Smooth muscle cell (in vitro differentiated cells): ENCODE measurements around the gene RBM38. TPM values are rescaled to one million over a fixed set of nuclear protein-coding genes. Genes with fewer than 3 reads are reported as not detected.

Experiments used
- DNase-seq: peaks from one replicate; lab custom pipeline; 2025; ENCODE audit not compliant: unreplicated experiment; lab: John Stamatoyannopoulos, UW
- H2AFZ ChIP-seq: fragments of 200-600 bp; sonication (generic); 2 replicates; pipeline ENCODE4 v1.6.0; 2016; ENCODE audit warnings: antibody characterized with exemption, low read depth, mild to moderate bottlenecking
- H3F3A ChIP-seq: fragments of 200-600 bp; sonication (generic); 2 replicates; pipeline ENCODE4 v1.6.0; 2017; ENCODE audit warnings: antibody characterized with exemption, low read depth
- H3K27ac ChIP-seq: fragments of 200-600 bp; sonication (generic); 2 replicates; pipeline ENCODE4 v1.5.1; 2016; ENCODE audit warnings: low read depth, mild to moderate bottlenecking
- H3K27me3 ChIP-seq: fragments of 200-600 bp; sonication (generic); 2 replicates; pipeline ENCODE4 v1.6.1; 2016; ENCODE audit warnings: low read depth, mild to moderate bottlenecking
- H3K36me3 ChIP-seq: fragments of 200-600 bp; sonication (generic); 2 replicates; pipeline ENCODE4 v1.5.1; 2016; ENCODE audit warnings: low read depth
- H3K4me1 ChIP-seq: fragments of 200-600 bp; sonication (generic); 2 replicates; pipeline ENCODE4 v1.5.1; 2016; ENCODE audit warnings: low read depth
- H3K4me2 ChIP-seq: fragments of 200-600 bp; sonication (generic); 2 replicates; pipeline ENCODE4 v1.6.0; 2016; ENCODE audit warnings: mild to moderate bottlenecking
- H3K4me3 ChIP-seq: fragments of 200-600 bp; sonication (generic); 2 replicates; pipeline ENCODE4 v1.5.1; 2016; ENCODE audit warnings: mild to moderate bottlenecking
- H3K79me2 ChIP-seq: fragments of 200-600 bp; sonication (generic); 2 replicates; pipeline ENCODE4 v1.6.0; 2016; ENCODE audit warnings: low read depth, mild to moderate bottlenecking
- H3K9ac ChIP-seq: fragments of 200-600 bp; sonication (generic); 2 replicates; pipeline ENCODE4 v1.6.0; 2016; ENCODE audit warnings: low read depth
- H3K9me3 ChIP-seq: fragments of 200-600 bp; sonication (generic); replicated peaks from 2 replicates; pipeline ENCODE4 v1.5.1; 2016; ENCODE audit warnings: low read depth
- H4K20me1 ChIP-seq: fragments of 200-600 bp; sonication (generic); 2 replicates; pipeline ENCODE4 v1.6.0; 2016; ENCODE audit warnings: low read depth
- WGBS: methylation state at CpG from one replicate; pipeline ENCODE4 v1.1.7; 2016; ENCODE audit warnings: low lambda C conversion rate; 5-methylcytosine and 5-hydroxymethylcytosine counted together
- polyA plus RNA-seq: library from polyadenylated mRNA; unstranded; fragments of >200 nt; fragmentation: Nextera tagmentation; extraction: Ambion mirVana; gene quantifications from 2 replicates; pipeline ENCODE4 v1.2.1, GENCODE V29; 2016
- total RNA-seq: library from RNA; depleted of rRNA; stranded (reverse); fragments of >200 nt; gene quantifications from 2 replicates; pipeline ENCODE4 v1.2.3, GENCODE V29; 2014
- TF ChIP-seq, protein P1 (sequence below): fragments of 200-600 bp; sonication (generic); IDR thresholded peaks from 2 replicates; pipeline ENCODE4 v1.5.1; 2017; ENCODE audit warnings: borderline replicate concordance, mild to moderate bottlenecking, antibody characterized with exemption; ENCODE audit not compliant: insufficient read depth, poor library complexity, severe bottlenecking

RBM38 gene
- total and polyA plus RNA-seq, 2 experiments from 2014 or later: 12.0 to 12.7 TPM

DNA sequence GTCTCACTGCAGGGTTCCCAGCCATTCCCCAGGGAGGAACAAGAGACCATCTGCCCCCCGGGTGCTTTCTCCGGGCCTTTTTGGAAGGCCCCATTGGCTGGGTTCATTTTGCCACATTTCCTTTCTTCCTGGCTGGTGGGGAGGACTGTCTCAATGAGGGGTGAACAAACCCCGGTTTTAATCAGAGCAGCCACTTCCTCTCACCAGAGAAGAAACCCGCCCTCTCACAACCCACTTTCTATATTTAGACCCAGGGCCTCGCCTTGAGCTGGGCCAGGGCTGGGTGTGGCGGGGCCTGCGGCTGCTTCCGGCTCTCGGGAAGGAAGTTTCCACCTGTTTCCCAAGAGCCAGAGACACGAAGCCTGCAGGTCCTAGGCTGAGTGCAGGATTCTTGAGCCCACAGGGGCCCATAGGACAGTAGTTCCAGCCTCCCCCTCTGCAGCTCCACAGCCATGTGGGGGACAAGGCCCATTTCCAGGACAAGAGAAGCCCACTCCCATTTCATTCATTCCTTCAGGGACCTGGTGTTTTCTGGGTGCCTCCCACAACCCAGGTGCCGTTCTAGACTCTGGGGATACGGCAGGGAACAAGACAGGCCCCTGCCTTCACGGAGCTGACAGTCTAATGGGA is 41.8 kb downstream of the RBM38 start:
- H3K27me3 ChIP-seq: no peaks in the 10 kb centered on the region
- H3F3A ChIP-seq: no peaks in the 10 kb centered on the region
- TF ChIP-seq, protein P1, sequence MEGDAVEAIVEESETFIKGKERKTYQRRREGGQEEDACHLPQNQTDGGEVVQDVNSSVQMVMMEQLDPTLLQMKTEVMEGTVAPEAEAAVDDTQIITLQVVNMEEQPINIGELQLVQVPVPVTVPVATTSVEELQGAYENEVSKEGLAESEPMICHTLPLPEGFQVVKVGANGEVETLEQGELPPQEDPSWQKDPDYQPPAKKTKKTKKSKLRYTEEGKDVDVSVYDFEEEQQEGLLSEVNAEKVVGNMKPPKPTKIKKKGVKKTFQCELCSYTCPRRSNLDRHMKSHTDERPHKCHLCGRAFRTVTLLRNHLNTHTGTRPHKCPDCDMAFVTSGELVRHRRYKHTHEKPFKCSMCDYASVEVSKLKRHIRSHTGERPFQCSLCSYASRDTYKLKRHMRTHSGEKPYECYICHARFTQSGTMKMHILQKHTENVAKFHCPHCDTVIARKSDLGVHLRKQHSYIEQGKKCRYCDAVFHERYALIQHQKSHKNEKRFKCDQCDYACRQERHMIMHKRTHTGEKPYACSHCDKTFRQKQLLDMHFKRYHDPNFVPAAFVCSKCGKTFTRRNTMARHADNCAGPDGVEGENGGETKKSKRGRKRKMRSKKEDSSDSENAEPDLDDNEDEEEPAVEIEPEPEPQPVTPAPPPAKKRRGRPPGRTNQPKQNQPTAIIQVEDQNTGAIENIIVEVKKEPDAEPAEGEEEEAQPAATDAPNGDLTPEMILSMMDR: no peak
- DNase-seq: no peak
- no peak overlapping the region for H3K4me3 ChIP-seq
- no peak overlapping the region for H3K9ac ChIP-seq
- H3K79me2 ChIP-seq: no peaks in the 10 kb centered on the region
- no peaks in the 10 kb centered on the region for H3K36me3 ChIP-seq
- H3K27ac ChIP-seq: no peak overlapping the region
- no peaks in the 10 kb centered on the region for H3K4me1 ChIP-seq
- no peaks in the 10 kb centered on the region for H3K9me3 ChIP-seq
- no peak overlapping the region for H3K4me2 ChIP-seq
- H2AFZ ChIP-seq: no peak overlapping the region
- 75% methylated on average over 13 of the region's 13 CpGs for WGBS
- no peaks in the 10 kb centered on the region for H4K20me1 ChIP-seq

DNA sequence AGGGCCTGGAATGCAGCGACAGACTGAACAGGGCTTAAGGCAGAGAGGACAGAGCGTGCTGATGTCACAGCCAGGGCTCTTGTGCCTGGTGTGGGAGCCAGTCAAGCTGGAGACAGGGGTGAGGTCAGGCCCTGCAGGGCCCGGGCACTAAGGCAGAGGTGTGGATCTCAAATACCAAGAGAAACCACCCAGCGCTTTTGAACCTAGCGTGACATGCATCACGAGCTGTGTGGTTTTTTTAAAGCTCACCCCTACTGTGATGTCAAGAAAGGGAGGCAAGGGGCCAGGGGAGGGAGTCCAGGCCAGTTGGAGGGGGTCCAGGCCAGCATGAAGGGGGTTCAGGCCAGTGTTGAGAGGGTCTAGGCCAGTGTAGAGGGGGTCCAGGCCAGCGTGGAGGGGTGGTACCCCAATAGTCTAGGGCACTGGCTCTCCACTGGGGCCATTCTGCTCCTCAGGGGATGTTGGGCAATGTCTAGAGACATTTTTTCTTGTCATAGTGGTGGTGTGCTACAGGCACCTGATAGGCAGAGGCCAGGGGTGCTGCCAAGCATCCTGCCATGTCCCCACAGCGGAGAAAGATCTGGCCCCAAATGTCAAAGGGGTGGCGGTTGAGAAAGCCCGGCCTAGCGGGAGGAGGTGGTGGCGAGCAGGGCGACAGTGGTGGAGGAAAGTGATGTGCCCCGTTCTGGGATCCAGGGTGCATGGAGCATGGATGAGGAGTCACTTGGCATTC is 42.6 kb downstream of the RBM38 start:
- no peak for DNase-seq
- H3K4me3 ChIP-seq: no peak overlapping the region
- no peak overlapping the region for H3K4me2 ChIP-seq
- H3K79me2 ChIP-seq: no peaks in the 10 kb centered on the region
- no peaks in the 10 kb centered on the region for H3F3A ChIP-seq
- no peaks in the 10 kb centered on the region for H3K4me1 ChIP-seq
- H3K9me3 ChIP-seq: no peaks in the 10 kb centered on the region
- WGBS: 76% methylated on average over 14 of the region's 14 CpGs
- TF ChIP-seq, protein P1: no peak
- no peak overlapping the region for H3K9ac ChIP-seq
- H3K27me3 ChIP-seq: no peaks in the 10 kb centered on the region
- no peak overlapping the region for H2AFZ ChIP-seq
- no peaks in the 10 kb centered on the region for H3K36me3 ChIP-seq
- no peaks in the 10 kb centered on the region for H4K20me1 ChIP-seq
- H3K27ac ChIP-seq: no peak overlapping the region

DNA sequence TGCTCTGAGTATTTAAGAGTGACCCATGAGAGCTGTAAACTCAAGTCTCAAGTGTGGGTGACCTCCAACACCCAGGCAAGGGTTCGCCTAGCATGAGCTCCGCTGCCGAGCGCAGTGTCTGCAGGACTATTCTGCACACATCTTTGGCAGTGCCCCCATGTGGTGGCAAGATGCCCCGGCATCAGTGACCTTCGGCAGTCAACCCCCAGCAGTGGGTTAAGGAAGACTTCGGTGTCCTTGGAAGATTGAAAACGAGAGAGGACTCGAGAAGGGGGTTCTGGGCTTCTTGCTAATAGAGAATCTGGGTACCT is 43.1 kb downstream of the RBM38 start:
- Histone ChIP-seq H3K4me3 (no peak overlapping the region), H2AFZ (no peak overlapping the region), H3K36me3 (no peaks in the 10 kb centered on the region), H3K9me3 (no peaks in the 10 kb centered on the region), H3K79me2 (no peaks in the 10 kb centered on the region), H3K4me2 (no peak overlapping the region), H3K27me3 (no peaks in the 10 kb centered on the region), H4K20me1 (no peaks in the 10 kb centered on the region), H3K9ac (no peak overlapping the region), H3K27ac (no peak overlapping the region), H3F3A (no peaks in the 10 kb centered on the region), H3K4me1 (no peaks in the 10 kb centered on the region)
- DNase-seq: no peak
- WGBS: 98% methylated on average over 9 of the region's 9 CpGs
- TF ChIP-seq, protein P1: no peak

DNA sequence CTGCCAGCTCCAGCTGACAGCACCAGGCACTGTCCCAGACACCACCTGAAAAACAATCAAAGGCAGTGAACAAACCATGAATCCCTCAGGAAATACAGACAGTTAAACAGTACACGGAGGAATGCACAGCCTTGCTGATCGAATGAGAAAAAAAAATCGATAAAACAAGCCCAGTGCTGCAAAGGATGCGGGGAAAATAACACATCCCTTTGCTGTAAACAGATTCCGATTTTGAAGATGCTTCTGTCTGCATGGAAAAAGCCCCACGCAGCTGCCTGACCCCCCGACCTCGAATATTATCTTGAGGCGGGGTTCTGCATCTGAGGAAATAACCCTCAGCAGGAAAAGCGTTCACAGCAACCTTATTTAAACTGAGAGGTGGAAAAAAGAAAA is 43.9 kb downstream of the RBM38 start:
- no peak for DNase-seq
- no peaks in the 10 kb centered on the region for H3K36me3 ChIP-seq
- WGBS: 90% methylated on average over 10 of the region's 10 CpGs
- no peaks in the 10 kb centered on the region for H3K79me2 ChIP-seq
- H2AFZ ChIP-seq: no peak overlapping the region
- H3F3A ChIP-seq: no peaks in the 10 kb centered on the region
- H3K9ac ChIP-seq: no peak overlapping the region
- no peaks in the 10 kb centered on the region for H3K4me1 ChIP-seq
- TF ChIP-seq, protein P1: no peak
- no peak overlapping the region for H3K27ac ChIP-seq
- H3K9me3 ChIP-seq: no peaks in the 10 kb centered on the region
- H3K4me3 ChIP-seq: no peak overlapping the region
- H4K20me1 ChIP-seq: no peaks in the 10 kb centered on the region
- no peaks in the 10 kb centered on the region for H3K27me3 ChIP-seq
- no peak overlapping the region for H3K4me2 ChIP-seq
